Stimulated activated CD4-positive, alpha-beta T cell treated with anti-CD3 and anti-CD28 coated beads, TNF-alpha, amount 100 ng/mL, for 48 hours (primary cell): ENCODE results near the gene SPSB3.
"Not testable (repeated sequence)": the region's sequence is repeated elsewhere in the genome, so short reads cannot be mapped to it uniquely, and the experiment has no call there.

Source experiments
- DNase-seq, 3 donors: peaks; one replicate each; pipeline ENCODE4 v3.0.0-alpha.2; 2020; ENCODE audit warnings: low read depth in 3 of 3

SPSB3 gene

GRCh38 chr16:1816396-1817275 lies 34.3 kb upstream of the SPSB3 start:
- DNase-seq: no peak

GRCh38 chr16:1815461-1815860 lies 33.1 kb upstream of the SPSB3 start:
- DNase-seq: no peak

GRCh38 chr16:1812732-1813163 lies 30.4 kb upstream of the SPSB3 start:
- DNase-seq: peak; percentile 35 to 57 (median 55)

- no peak for DNase-seq
Measured at GRCh38 chr16:1810536-1810935, 28.2 kb upstream of the SPSB3 start.

GRCh38 chr16:1810106-1810505 lies 27.7 kb upstream of the SPSB3 start:
- DNase-seq: no peak

GRCh38 chr16:1809281-1809801 lies 27.0 kb upstream of the SPSB3 start:
- DNase-seq: no peak

GRCh38 chr16:1808691-1809090 lies 26.3 kb upstream of the SPSB3 start:
- no peak for DNase-seq

- no peak for DNase-seq
Measured at GRCh38 chr16:1807626-1808025, 25.3 kb upstream of the SPSB3 start.

GRCh38 chr16:1800701-1801100 lies 18.3 kb upstream of the SPSB3 start:
- DNase-seq: no peak

GRCh38 chr16:1799263-1799662 lies 16.9 kb upstream of the SPSB3 start:
- not testable (repeated sequence) for DNase-seq

GRCh38 chr16:1794908-1795666 lies 12.7 kb upstream of the SPSB3 start:
- no peak for DNase-seq

- no peak for DNase-seq
Measured at GRCh38 chr16:1794221-1794871, 12.0 kb upstream of the SPSB3 start.

- DNase-seq: no peak
Measured at GRCh38 chr16:1793578-1794220, 11.3 kb upstream of the SPSB3 start, which contains the start of gene IGFALS. Gene IGFALS (minus strand): TSS chr16:1793705. CDS start chr16:1793652, 53 bp downstream.

- DNase-seq: no peak
Measured at GRCh38 chr16:1792836-1793577, 10.6 kb upstream of the SPSB3 start.

GRCh38 chr16:1791943-1792812 lies 9.8 kb upstream of the SPSB3 start:
- no peak for DNase-seq

- no peak for DNase-seq
Measured at GRCh38 chr16:1791256-1791942, 9.0 kb upstream of the SPSB3 start.

- no peak for DNase-seq
Measured at GRCh38 chr16:1790611-1791255, 8.4 kb upstream of the SPSB3 start.

- no peak for DNase-seq
Measured at GRCh38 chr16:1790261-1790610, 7.9 kb upstream of the SPSB3 start.

- no peak for DNase-seq
Measured at GRCh38 chr16:1789643-1790045, 7.3 kb upstream of the SPSB3 start.
